ENCODE data around the gene KARS1.

- no peak for TF ChIP-seq POLR2A (IDR thresholded peaks at IDR 0.05; ENCODE audit: low read length)
- TF ChIP-seq GATA1 (IDR thresholded peaks at IDR 0.05; ENCODE audit: low read depth, low read length) = no peak
These were observed 19.1 kb downstream of the KARS1 start for GRCh38 chr16:75628351-75628750.
